ENCODE data around the gene HSD17B2.
"Not testable (repeated sequence)": the region's sequence is repeated elsewhere in the genome, so short reads cannot be mapped to it uniquely, and the experiment has no call there.

DNA sequence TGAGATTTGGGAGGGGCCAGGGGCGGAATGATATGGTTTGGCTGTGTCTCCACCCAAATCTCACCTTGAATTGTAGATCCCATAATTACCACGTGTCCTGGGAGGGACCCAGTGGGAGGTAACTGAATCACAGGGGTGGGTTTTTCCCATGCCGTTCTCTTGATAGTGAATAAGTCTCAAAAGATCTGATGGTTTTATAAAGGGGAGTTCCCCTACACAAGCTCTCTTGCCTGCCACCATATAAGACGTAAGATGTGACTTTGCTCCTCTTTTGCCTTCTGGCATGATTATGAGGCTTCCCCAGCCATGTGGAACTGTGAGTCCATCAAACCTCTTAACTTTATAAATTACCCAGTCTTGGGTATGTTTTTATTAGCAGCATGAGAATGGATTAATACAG lies 25.3 kb upstream of the HSD17B2 start:
- TF ChIP-seq, protein P1, sequence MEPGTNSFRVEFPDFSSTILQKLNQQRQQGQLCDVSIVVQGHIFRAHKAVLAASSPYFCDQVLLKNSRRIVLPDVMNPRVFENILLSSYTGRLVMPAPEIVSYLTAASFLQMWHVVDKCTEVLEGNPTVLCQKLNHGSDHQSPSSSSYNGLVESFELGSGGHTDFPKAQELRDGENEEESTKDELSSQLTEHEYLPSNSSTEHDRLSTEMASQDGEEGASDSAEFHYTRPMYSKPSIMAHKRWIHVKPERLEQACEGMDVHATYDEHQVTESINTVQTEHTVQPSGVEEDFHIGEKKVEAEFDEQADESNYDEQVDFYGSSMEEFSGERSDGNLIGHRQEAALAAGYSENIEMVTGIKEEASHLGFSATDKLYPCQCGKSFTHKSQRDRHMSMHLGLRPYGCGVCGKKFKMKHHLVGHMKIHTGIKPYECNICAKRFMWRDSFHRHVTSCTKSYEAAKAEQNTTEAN (CRISPR knock-in tag; IDR thresholded peaks at IDR 0.05), result not testable (repeated sequence)
- not testable (repeated sequence) for TF ChIP-seq ZNF138 (CRISPR knock-in tag; conservative IDR thresholded peaks at IDR 0.05); CREB1 (CRISPR knock-in tag; IDR thresholded peaks at IDR 0.05)
- TF ChIP-seq, protein P2, sequence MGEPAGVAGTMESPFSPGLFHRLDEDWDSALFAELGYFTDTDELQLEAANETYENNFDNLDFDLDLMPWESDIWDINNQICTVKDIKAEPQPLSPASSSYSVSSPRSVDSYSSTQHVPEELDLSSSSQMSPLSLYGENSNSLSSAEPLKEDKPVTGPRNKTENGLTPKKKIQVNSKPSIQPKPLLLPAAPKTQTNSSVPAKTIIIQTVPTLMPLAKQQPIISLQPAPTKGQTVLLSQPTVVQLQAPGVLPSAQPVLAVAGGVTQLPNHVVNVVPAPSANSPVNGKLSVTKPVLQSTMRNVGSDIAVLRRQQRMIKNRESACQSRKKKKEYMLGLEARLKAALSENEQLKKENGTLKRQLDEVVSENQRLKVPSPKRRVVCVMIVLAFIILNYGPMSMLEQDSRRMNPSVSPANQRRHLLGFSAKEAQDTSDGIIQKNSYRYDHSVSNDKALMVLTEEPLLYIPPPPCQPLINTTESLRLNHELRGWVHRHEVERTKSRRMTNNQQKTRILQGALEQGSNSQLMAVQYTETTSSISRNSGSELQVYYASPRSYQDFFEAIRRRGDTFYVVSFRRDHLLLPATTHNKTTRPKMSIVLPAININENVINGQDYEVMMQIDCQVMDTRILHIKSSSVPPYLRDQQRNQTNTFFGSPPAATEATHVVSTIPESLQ (CRISPR knock-in tag; IDR thresholded peaks at IDR 0.05), result not testable (repeated sequence)
- TF ChIP-seq, protein P3, sequence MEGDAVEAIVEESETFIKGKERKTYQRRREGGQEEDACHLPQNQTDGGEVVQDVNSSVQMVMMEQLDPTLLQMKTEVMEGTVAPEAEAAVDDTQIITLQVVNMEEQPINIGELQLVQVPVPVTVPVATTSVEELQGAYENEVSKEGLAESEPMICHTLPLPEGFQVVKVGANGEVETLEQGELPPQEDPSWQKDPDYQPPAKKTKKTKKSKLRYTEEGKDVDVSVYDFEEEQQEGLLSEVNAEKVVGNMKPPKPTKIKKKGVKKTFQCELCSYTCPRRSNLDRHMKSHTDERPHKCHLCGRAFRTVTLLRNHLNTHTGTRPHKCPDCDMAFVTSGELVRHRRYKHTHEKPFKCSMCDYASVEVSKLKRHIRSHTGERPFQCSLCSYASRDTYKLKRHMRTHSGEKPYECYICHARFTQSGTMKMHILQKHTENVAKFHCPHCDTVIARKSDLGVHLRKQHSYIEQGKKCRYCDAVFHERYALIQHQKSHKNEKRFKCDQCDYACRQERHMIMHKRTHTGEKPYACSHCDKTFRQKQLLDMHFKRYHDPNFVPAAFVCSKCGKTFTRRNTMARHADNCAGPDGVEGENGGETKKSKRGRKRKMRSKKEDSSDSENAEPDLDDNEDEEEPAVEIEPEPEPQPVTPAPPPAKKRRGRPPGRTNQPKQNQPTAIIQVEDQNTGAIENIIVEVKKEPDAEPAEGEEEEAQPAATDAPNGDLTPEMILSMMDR (IDR thresholded peaks at IDR 0.05), result not testable (repeated sequence)
- TF ChIP-seq, protein P4, sequence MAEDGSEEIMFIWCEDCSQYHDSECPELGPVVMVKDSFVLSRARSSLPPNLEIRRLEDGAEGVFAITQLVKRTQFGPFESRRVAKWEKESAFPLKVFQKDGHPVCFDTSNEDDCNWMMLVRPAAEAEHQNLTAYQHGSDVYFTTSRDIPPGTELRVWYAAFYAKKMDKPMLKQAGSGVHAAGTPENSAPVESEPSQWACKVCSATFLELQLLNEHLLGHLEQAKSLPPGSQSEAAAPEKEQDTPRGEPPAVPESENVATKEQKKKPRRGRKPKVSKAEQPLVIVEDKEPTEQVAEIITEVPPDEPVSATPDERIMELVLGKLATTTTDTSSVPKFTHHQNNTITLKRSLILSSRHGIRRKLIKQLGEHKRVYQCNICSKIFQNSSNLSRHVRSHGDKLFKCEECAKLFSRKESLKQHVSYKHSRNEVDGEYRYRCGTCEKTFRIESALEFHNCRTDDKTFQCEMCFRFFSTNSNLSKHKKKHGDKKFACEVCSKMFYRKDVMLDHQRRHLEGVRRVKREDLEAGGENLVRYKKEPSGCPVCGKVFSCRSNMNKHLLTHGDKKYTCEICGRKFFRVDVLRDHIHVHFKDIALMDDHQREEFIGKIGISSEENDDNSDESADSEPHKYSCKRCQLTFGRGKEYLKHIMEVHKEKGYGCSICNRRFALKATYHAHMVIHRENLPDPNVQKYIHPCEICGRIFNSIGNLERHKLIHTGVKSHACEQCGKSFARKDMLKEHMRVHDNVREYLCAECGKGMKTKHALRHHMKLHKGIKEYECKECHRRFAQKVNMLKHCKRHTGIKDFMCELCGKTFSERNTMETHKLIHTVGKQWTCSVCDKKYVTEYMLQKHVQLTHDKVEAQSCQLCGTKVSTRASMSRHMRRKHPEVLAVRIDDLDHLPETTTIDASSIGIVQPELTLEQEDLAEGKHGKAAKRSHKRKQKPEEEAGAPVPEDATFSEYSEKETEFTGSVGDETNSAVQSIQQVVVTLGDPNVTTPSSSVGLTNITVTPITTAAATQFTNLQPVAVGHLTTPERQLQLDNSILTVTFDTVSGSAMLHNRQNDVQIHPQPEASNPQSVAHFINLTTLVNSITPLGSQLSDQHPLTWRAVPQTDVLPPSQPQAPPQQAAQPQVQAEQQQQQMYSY (CRISPR knock-in tag; IDR thresholded peaks at IDR 0.05), result not testable (repeated sequence)
- TF ChIP-seq, protein P5, sequence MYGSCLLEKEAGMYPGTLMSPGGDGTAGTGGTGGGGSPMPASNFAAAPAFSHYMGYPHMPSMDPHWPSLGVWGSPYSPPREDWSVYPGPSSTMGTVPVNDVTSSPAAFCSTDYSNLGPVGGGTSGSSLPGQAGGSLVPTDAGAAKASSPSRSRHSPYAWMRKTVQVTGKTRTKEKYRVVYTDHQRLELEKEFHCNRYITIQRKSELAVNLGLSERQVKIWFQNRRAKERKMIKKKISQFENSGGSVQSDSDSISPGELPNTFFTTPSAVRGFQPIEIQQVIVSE (CRISPR knock-in tag; IDR thresholded peaks at IDR 0.05; ENCODE audit: borderline replicate concordance), result not testable (repeated sequence)
- TF ChIP-seq, protein P6, sequence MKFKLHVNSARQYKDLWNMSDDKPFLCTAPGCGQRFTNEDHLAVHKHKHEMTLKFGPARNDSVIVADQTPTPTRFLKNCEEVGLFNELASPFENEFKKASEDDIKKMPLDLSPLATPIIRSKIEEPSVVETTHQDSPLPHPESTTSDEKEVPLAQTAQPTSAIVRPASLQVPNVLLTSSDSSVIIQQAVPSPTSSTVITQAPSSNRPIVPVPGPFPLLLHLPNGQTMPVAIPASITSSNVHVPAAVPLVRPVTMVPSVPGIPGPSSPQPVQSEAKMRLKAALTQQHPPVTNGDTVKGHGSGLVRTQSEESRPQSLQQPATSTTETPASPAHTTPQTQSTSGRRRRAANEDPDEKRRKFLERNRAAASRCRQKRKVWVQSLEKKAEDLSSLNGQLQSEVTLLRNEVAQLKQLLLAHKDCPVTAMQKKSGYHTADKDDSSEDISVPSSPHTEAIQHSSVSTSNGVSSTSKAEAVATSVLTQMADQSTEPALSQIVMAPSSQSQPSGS (CRISPR knock-in tag; IDR thresholded peaks at IDR 0.05; ENCODE audit: borderline replicate concordance, low read depth), result not testable (repeated sequence)

Data from WTC11 (cell line).